Measurements from ENCODE around the gene KIF2A. TPM values are rescaled to one million over a fixed set of nuclear protein-coding genes. Genes with fewer than 3 reads are reported as not detected.
"Not testable (repeated sequence)": the region's sequence is repeated elsewhere in the genome, so short reads cannot be mapped to it uniquely, and the experiment has no call there.

The KIF2A gene
- total and polyA plus RNA-seq, 4 donors: 57.4 to 169 (median 79.8) TPM

DNA sequence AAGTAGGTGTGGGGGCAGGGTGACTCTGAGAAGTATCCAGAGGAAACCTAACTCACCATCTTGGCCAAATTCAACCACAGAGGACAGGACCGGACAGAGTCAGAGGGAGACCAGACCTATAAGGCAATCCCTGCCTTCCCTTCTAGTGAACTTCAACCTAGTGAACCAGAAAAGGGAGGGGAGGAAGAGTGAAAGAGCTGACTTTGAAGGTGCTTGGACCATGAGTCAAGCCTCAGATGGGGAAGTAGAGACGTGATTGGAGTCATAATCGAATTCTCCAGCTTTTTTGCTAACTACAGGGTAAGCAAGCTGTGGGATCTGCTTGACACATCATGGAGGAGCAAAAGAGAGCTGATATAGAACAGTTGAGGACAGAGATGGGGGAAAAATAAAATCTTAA is 18.8 kb upstream of the KIF2A start:
- 86% methylated on average over 1 of the region's 3 CpGs for WGBS (ENCODE audit: insufficient coverage)

GRCh38 chr5:62288118-62288517 is 17.9 kb upstream of the KIF2A start:
- no peak for DNase-seq (ENCODE audit: low read depth in 4 of 6, low spot score in 6 of 6)
- whole genome bisulfite sequencing (ENCODE audit: insufficient coverage): no CpG with 5 or more reads among the region's 1 CpG
- Histone ChIP-seq H3K4me1 (ENCODE audit: control insufficient read depth, insufficient read depth, low read length) (no peaks in the 10 kb centered on the region), H3K9me3 (ENCODE audit: control insufficient read depth, insufficient read depth, low read length) (no peaks in the 10 kb centered on the region), H3K27ac (ENCODE audit: low read depth, low read length) (no peak overlapping the region), H3K4me3 (ENCODE audit: low read depth, low read length) (no peak overlapping the region), H3K36me3 (ENCODE audit: control insufficient read depth, insufficient read depth, low read length) (no peaks in the 10 kb centered on the region), H3K27me3 (ENCODE audit: control insufficient read depth, insufficient read depth, low read length) (no peaks in the 10 kb centered on the region)

More for the DNA sequence above, 18.8 kb upstream of the KIF2A start:
- no peaks in the 10 kb centered on the region for H3K36me3 ChIP-seq (ENCODE audit: control insufficient read depth, insufficient read depth, low read length)
- DNase-seq (ENCODE audit: low read depth in 4 of 6, low spot score in 6 of 6): no peak
- H3K4me3 ChIP-seq (ENCODE audit: low read depth, low read length): no peak overlapping the region
- H3K27me3 ChIP-seq (ENCODE audit: control insufficient read depth, insufficient read depth, low read length): no peaks in the 10 kb centered on the region
- no peaks in the 10 kb centered on the region for H3K4me1 ChIP-seq (ENCODE audit: control insufficient read depth, insufficient read depth, low read length)
- H3K9me3 ChIP-seq (ENCODE audit: control insufficient read depth, insufficient read depth, low read length): no peaks in the 10 kb centered on the region
- H3K27ac ChIP-seq (ENCODE audit: low read depth, low read length): no peak overlapping the region

GRCh38 chr5:62289813-62290212 is 16.2 kb upstream of the KIF2A start:
- no peak overlapping the region for H3K4me3 ChIP-seq (ENCODE audit: low read depth, low read length)
- H3K27me3 ChIP-seq (ENCODE audit: control insufficient read depth, insufficient read depth, low read length): no peaks in the 10 kb centered on the region
- no peaks in the 10 kb centered on the region for H3K4me1 ChIP-seq (ENCODE audit: control insufficient read depth, insufficient read depth, low read length)
- no peaks in the 10 kb centered on the region for H3K9me3 ChIP-seq (ENCODE audit: control insufficient read depth, insufficient read depth, low read length)
- H3K36me3 ChIP-seq (ENCODE audit: control insufficient read depth, insufficient read depth, low read length): no peaks in the 10 kb centered on the region
- no peak overlapping the region for H3K27ac ChIP-seq (ENCODE audit: low read depth, low read length)
- no peak for DNase-seq (ENCODE audit: low read depth in 4 of 6, low spot score in 6 of 6)

DNA sequence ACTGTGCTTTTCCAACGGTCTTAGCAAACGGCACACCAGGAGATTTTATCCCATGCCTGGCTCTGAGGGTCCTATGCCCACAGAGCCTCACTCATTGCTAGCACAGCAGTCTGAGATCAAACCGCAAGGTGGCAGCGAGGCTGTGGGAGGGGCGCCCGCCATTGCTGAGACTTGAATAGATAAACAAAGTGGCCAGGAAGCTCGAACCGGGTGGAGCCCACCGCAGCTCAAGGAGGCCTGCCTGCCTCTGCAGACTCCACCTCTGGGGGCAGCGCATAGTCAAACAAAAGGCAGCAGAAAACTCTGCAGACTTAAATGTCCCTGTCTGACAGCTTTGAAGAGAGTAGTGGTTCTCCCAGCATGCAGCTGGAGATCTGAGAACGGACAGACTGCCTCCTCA is 14.2 kb upstream of the KIF2A start:
- not testable (repeated sequence) for H3K9me3 ChIP-seq (ENCODE audit: control insufficient read depth, insufficient read depth, low read length); H3K4me3 ChIP-seq (ENCODE audit: low read depth, low read length); H3K36me3 ChIP-seq (ENCODE audit: control insufficient read depth, insufficient read depth, low read length); DNase-seq (ENCODE audit: low read depth in 4 of 6, low spot score in 6 of 6); H3K27ac ChIP-seq (ENCODE audit: low read depth, low read length); H3K4me1 ChIP-seq (ENCODE audit: control insufficient read depth, insufficient read depth, low read length); H3K27me3 ChIP-seq (ENCODE audit: control insufficient read depth, insufficient read depth, low read length)
- 87% methylated on average over 9 of the region's 11 CpGs for WGBS (ENCODE audit: insufficient coverage)

DNA sequence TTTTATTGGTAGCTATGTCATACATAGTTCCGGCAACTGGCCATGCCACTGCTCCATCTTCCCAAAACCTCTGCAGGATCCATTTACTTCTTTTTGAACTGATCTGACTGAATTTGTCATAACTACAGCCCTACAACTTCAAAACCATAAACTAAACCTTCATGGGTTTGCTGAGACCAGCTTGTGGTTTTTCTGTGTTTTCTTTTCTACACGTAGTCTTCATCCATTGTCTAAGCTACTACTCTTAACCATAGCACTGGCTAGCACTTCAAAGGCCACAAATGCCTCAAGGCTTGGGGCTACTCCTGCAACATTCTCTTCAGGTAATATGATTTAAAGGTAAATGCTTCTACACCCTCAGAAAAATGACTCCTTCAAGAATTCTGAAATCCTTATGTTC is 9.0 kb upstream of the KIF2A start:
- H3K9me3 ChIP-seq (ENCODE audit: control insufficient read depth, insufficient read depth, low read length): no peaks in the 10 kb centered on the region
- 100% methylated on average over 1 of the region's 2 CpGs for WGBS (ENCODE audit: insufficient coverage)

GRCh38 chr5:62298118-62298517 is 7.9 kb upstream of the KIF2A start:
- Histone ChIP-seq H3K9me3 (ENCODE audit: control insufficient read depth, insufficient read depth, low read length) (no peaks in the 10 kb centered on the region), H3K4me3 (ENCODE audit: low read depth, low read length) (no peak overlapping the region), H3K27ac (ENCODE audit: low read depth, low read length) (no peak overlapping the region), H3K4me1 (ENCODE audit: control insufficient read depth, insufficient read depth, low read length) (no peaks in the 10 kb centered on the region), H3K27me3 (ENCODE audit: control insufficient read depth, insufficient read depth, low read length) (no peaks in the 10 kb centered on the region), H3K36me3 (ENCODE audit: control insufficient read depth, insufficient read depth, low read length) (no peaks in the 10 kb centered on the region)
- WGBS (ENCODE audit: insufficient coverage): no CpG with 5 or more reads among the region's 3 CpGs
- no peak for DNase-seq (ENCODE audit: low read depth in 4 of 6, low spot score in 6 of 6)

More for the DNA sequence above, 9.0 kb upstream of the KIF2A start:
- no peaks in the 10 kb centered on the region for H3K4me1 ChIP-seq (ENCODE audit: control insufficient read depth, insufficient read depth, low read length)
- H3K27ac ChIP-seq (ENCODE audit: low read depth, low read length): no peak overlapping the region
- no peak for DNase-seq (ENCODE audit: low read depth in 4 of 6, low spot score in 6 of 6)
- H3K36me3 ChIP-seq (ENCODE audit: control insufficient read depth, insufficient read depth, low read length): no peaks in the 10 kb centered on the region
- H3K4me3 ChIP-seq (ENCODE audit: low read depth, low read length): no peak overlapping the region
- no peaks in the 10 kb centered on the region for H3K27me3 ChIP-seq (ENCODE audit: control insufficient read depth, insufficient read depth, low read length)

- no peak overlapping the region for H3K4me3 ChIP-seq (ENCODE audit: low read depth, low read length)
- no peaks in the 10 kb centered on the region for H3K27me3 ChIP-seq (ENCODE audit: control insufficient read depth, insufficient read depth, low read length)
- DNase-seq (ENCODE audit: low read depth in 4 of 6, low spot score in 6 of 6): no peak
- no peaks in the 10 kb centered on the region for H3K9me3 ChIP-seq (ENCODE audit: control insufficient read depth, insufficient read depth, low read length)
- WGBS (ENCODE audit: insufficient coverage): 88% methylated on average over 3 of the region's 4 CpGs
- H3K4me1 ChIP-seq (ENCODE audit: control insufficient read depth, insufficient read depth, low read length): no peaks in the 10 kb centered on the region
- H3K36me3 ChIP-seq (ENCODE audit: control insufficient read depth, insufficient read depth, low read length): no peaks in the 10 kb centered on the region
- no peak overlapping the region for H3K27ac ChIP-seq (ENCODE audit: low read depth, low read length)
Observed at GRCh38 chr5:62299101-62299500, 6.9 kb upstream of the KIF2A start.

DNA sequence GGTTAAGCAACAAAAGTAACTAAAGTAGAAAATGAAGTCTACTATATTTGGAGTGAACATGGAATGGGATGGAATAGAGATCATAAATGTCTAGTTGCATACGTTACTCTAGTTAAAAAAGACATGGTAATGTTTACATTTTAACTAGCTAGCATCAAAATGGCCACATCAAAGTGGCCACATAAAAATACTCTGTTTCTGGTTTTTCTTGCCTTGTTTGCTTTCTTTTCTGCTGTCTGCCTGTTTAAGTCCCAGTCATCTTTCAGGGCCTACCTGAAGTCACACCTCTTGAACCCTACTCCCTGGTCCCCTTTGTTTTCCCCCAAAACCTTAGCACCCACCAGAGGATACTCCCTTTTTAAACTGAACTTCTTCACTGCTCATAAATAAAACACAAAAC is 6.4 kb upstream of the KIF2A start:
- H3K4me3 ChIP-seq (ENCODE audit: low read depth, low read length): no peak overlapping the region
- no peak overlapping the region for H3K27ac ChIP-seq (ENCODE audit: low read depth, low read length)
- no CpG with 5 or more reads among the region's 1 CpG for WGBS (ENCODE audit: insufficient coverage)
- no peaks in the 10 kb centered on the region for H3K4me1 ChIP-seq (ENCODE audit: control insufficient read depth, insufficient read depth, low read length)
- no peaks in the 10 kb centered on the region for H3K36me3 ChIP-seq (ENCODE audit: control insufficient read depth, insufficient read depth, low read length)
- DNase-seq (ENCODE audit: low read depth in 4 of 6, low spot score in 6 of 6): no peak
- H3K9me3 ChIP-seq (ENCODE audit: control insufficient read depth, insufficient read depth, low read length): no peaks in the 10 kb centered on the region
- no peaks in the 10 kb centered on the region for H3K27me3 ChIP-seq (ENCODE audit: control insufficient read depth, insufficient read depth, low read length)

- DNase-seq (ENCODE audit: low read depth in 4 of 6, low spot score in 6 of 6): no peak
- Histone ChIP-seq H3K4me1 (ENCODE audit: control insufficient read depth, insufficient read depth, low read length) (peaks cover 15% of the 10 kb centered on the region), H3K9me3 (ENCODE audit: control insufficient read depth, insufficient read depth, low read length) (no peaks in the 10 kb centered on the region), H3K4me3 (ENCODE audit: low read depth, low read length) (peak overlapping the region; percentile 75), H3K27ac (ENCODE audit: low read depth, low read length) (peak overlapping the region; percentile 90), H3K36me3 (ENCODE audit: control insufficient read depth, insufficient read depth, low read length) (no peaks in the 10 kb centered on the region), H3K27me3 (ENCODE audit: control insufficient read depth, insufficient read depth, low read length) (no peaks in the 10 kb centered on the region)
- 20% methylated on average over 1 of the region's 4 CpGs for WGBS (ENCODE audit: insufficient coverage)
Observed at GRCh38 chr5:62305358-62305714, 670 bp upstream of the KIF2A start.

GRCh38 chr5:62306323-62306895 is 403 bp downstream of the KIF2A start:
- no peaks in the 10 kb centered on the region for H3K27me3 ChIP-seq (ENCODE audit: control insufficient read depth, insufficient read depth, low read length)
- no peaks in the 10 kb centered on the region for H3K36me3 ChIP-seq (ENCODE audit: control insufficient read depth, insufficient read depth, low read length)
- DNase-seq (ENCODE audit: low read depth in 4 of 6, low spot score in 6 of 6): peak in 2 of 6 donors; percentile 10 to 55
- H3K4me3 ChIP-seq (ENCODE audit: low read depth, low read length): peak overlapping the region; percentile 69
- H3K9me3 ChIP-seq (ENCODE audit: control insufficient read depth, insufficient read depth, low read length): no peaks in the 10 kb centered on the region
- WGBS (ENCODE audit: insufficient coverage): 0% methylated on average over 55 of the region's 67 CpGs
- peak overlapping the region; percentile 88 for H3K27ac ChIP-seq (ENCODE audit: low read depth, low read length)
- peaks cover 15% of the 10 kb centered on the region for H3K4me1 ChIP-seq (ENCODE audit: control insufficient read depth, insufficient read depth, low read length)

All from spinal cord (tissue), 10 donors.